CD4-positive, alpha-beta memory T cell (primary cell): ENCODE results near the gene HECTD3. TPM values are rescaled to one million over a fixed set of nuclear protein-coding genes. Genes with fewer than 3 reads are reported as not detected.
A peak's percentile ranks its signal among the peaks of the same experiment; 100 is the strongest.

ENCODE experiments used
- CTCF ChIA-PET: fragments of 350-600 bp; sonication (Branson Sonifier 250); formaldehyde crosslinking; loops from one replicate; lab custom pipeline; 2021; ENCODE audit warnings: inconsistent platforms; ENCODE audit not compliant: partially characterized antibody; lab: Charles Lee
- POLR2A ChIA-PET: fragments of 350-600 bp; sonication (Branson Sonifier 250); formaldehyde crosslinking; loops from one replicate; lab custom pipeline; 2021; ENCODE audit not compliant: partially characterized antibody; lab: Charles Lee
- DNase-seq, 5 donors: peaks; one replicate each; pipeline versions ENCODE4 v3.0.0 to v3.0.0-alpha.2; 2020 to 2022; ENCODE audit warnings: mixed read lengths in 1 of 5
- H3K27ac ChIP-seq: one replicate; pipeline ENCODE4 v1.7.0; 2013; ENCODE audit warnings: low read depth, low read length
- H3K27me3 ChIP-seq: 2 replicates; pipeline ENCODE4 v1.7.0; 2013; ENCODE audit warnings: mild to moderate bottlenecking, low read length, moderate library complexity; ENCODE audit not compliant: insufficient read depth
- H3K36me3 ChIP-seq: 2 replicates; pipeline ENCODE4 v1.7.0; 2013; ENCODE audit warnings: mild to moderate bottlenecking, low read length, moderate library complexity; ENCODE audit not compliant: insufficient read depth
- H3K4me1 ChIP-seq: 2 replicates; pipeline ENCODE4 v1.7.0; 2013; ENCODE audit warnings: mild to moderate bottlenecking, low read length, moderate library complexity; ENCODE audit not compliant: insufficient read depth
- H3K4me3 ChIP-seq, 2 donors: one replicate each; pipeline ENCODE4 v1.7.0; 2013; ENCODE audit warnings: low read length in 2 of 2, mild to moderate bottlenecking in 1 of 2
- H3K9me3 ChIP-seq, 2 donors: one replicate each; pipeline ENCODE4 v1.7.0; 2013; ENCODE audit warnings: low read length in 2 of 2, control low read depth in 1 of 2; ENCODE audit not compliant: control insufficient read depth in 1 of 2
- H3K27ac Mint-ChIP-seq, 7 donors: one replicate each; pipeline ENCODE4 v1.8.0; 2020 to 2021; ENCODE audit warnings: mixed read lengths in 7 of 7, mild to moderate bottlenecking in 6 of 7, inconsistent platforms in 3 of 7, moderate library complexity in 3 of 7
- H3K27me3 Mint-ChIP-seq, 2 donors: one replicate each; pipeline ENCODE4 v1.8.0; 2020 to 2021; ENCODE audit warnings: mixed read lengths in 2 of 2
- H3K36me3 Mint-ChIP-seq, 2 donors: one replicate each; pipeline ENCODE4 v1.8.0; 2020 to 2021; ENCODE audit warnings: mixed read lengths in 2 of 2, inconsistent platforms in 1 of 2, mild to moderate bottlenecking in 1 of 2
- H3K4me1 Mint-ChIP-seq, 4 donors: one replicate each; pipeline ENCODE4 v1.8.0; 2020 to 2021; ENCODE audit warnings: mixed read lengths in 4 of 4, mild to moderate bottlenecking in 1 of 4
- H3K4me3 Mint-ChIP-seq, 8 donors: one replicate each; pipeline ENCODE4 v1.8.0; 2020 to 2021; ENCODE audit warnings: mixed read lengths in 8 of 8, mild to moderate bottlenecking in 7 of 8, moderate library complexity in 6 of 8, inconsistent platforms in 3 of 8
- H3K9me3 Mint-ChIP-seq, 8 donors: one replicate each; pipeline ENCODE4 v1.8.0; 2020 to 2021; ENCODE audit warnings: mixed read lengths in 8 of 8, mild to moderate bottlenecking in 5 of 8, inconsistent platforms in 3 of 8, moderate library complexity in 1 of 8
- intact Hi-C: fragments of 100-400 bp; cut with micrococcal nuclease; formaldehyde crosslinking; loops from one replicate; pipeline ENCODE4 v1.15.1; 2023
- polyA plus RNA-seq, 2 donors: library from polyadenylated mRNA; unstranded; fragments of 300-500 nt; fragmentation: Illumina TruSeq; gene quantifications; one replicate each; pipeline ENCODE4 v1.2.3, GENCODE V29; 2021
- total RNA-seq, 2 experiments: library from RNA; stranded (reverse); gene quantifications; one replicate each; pipeline ENCODE4 v1.2.3, GENCODE V29; 2021

HECTD3 gene
- total and polyA plus RNA-seq, 4 experiments from 2014 or later = 15.6 to 61.3 (median 44.0) TPM

DNA sequence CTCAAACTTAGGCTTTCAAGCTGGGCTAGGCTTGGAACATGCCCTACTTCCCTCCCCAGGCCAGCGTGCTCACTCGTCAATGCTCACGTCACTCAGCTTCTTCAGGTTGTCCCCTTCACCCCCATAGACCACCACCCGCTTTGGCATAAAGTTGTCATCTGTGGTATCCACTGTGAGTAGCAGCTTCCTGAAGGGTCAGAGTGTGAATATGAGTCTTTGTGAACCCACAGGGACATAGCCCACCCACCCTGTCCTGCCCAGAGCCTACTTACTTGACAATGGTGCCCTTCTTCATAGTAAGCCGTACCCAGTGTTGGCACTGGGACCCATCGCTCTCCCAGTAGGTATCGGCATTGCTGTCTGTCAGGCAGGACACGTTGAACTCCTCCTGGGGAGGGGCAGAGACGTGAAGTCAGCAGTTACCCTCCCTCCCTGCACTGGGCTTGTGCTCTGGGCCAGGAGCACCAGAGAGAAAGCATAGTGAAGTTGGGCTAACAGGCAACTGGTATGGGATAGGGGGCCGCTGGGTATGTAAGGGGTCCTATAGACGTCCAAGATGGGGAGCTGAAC, 1.7 kb downstream of the HECTD3 start:
- POLR2A ChIA-PET = interaction anchor here (0.7 to 8.4 kb wide), 6 partner anchors 22 to 482 kb away, joined by 3 to 158 read pairs (median 40); partner anchors contain the start of genes BTBD19, EIF2B3, MUTYH and RNU5D-1
- H3K4me3 ChIP-seq = peak overlapping the region in 1 of 2 donors; percentile 86
- DNase-seq = no peak
- Mint-ChIP-seq H3K4me1 (peaks cover 28 to 59% (median 44%) of the 10 kb centered on the region in 4 donors), H3K27me3 (no peaks in the 10 kb centered on the region), H3K27ac (peak overlapping the region in 6 of 7 donors; percentile 77 to 86 (median 78)), H3K4me3 (peak overlapping the region; percentile 70 to 90 (median 86)), H3K36me3 (peaks cover 37 to 71% of the 10 kb centered on the region in 2 donors), H3K9me3 (no peaks in the 10 kb centered on the region)
- H3K36me3 ChIP-seq = peaks cover 49% of the 10 kb centered on the region
- no peaks in the 10 kb centered on the region for H3K9me3 ChIP-seq
- H3K27ac ChIP-seq = peak overlapping the region; percentile 71
- intact Hi-C loops = no loop called here
- CTCF ChIA-PET = interaction anchor here (0.7 to 13.1 kb wide), 5 partner anchors 23 to 483 kb away, joined by 4 to 388 read pairs (median 24); partner anchors contain the start of genes PLK3, RNU5D-1 and TESK2
- peaks cover 40% of the 10 kb centered on the region for H3K4me1 ChIP-seq
- H3K27me3 ChIP-seq = no peaks in the 10 kb centered on the region

DNA sequence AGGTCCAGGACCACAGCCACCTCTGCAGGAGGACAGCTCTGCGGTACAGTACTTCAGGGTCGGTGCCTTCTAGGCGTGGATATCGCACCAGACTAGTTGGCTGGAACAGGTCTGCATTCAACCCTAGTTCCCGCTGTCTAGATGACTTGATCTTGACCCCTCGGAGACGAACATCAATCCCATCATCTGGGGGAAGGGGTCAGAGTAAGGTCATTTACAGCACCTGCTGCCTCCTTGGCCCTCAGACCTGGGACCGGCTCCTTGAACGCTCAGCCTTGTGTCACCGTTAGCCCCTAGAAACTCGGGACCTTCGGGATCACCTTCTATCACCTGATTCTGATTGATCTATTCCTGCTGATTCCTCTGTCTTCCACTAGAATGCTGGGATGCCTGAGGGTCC, 2.6 kb downstream of the HECTD3 start:
- Mint-ChIP-seq H3K4me1 (peaks cover 25 to 52% (median 38%) of the 10 kb centered on the region in 4 donors), H3K27me3 (no peaks in the 10 kb centered on the region), H3K27ac (peak overlapping the region in 5 of 7 donors; percentile 42 to 80 (median 60)), H3K36me3 (peaks cover 37 to 77% of the 10 kb centered on the region in 2 donors), H3K4me3 (peak overlapping the region in 2 of 8 donors; percentile 7 to 46), H3K9me3 (peaks cover 0 to 1% (median 0%) of the 10 kb centered on the region in 8 donors)
- DNase-seq = no peak
- Histone ChIP-seq H3K36me3 (peaks cover 57% of the 10 kb centered on the region), H3K9me3 (no peaks in the 10 kb centered on the region), H3K4me1 (peaks cover 40% of the 10 kb centered on the region), H3K27ac (no peak overlapping the region), H3K4me3 (no peak overlapping the region), H3K27me3 (no peaks in the 10 kb centered on the region)
- ChIA-PET POLR2A (no interaction called here), CTCF (interaction anchor here (0.6 to 13.1 kb wide), 3 partner anchors 9 to 291 kb away, joined by 3 to 388 read pairs (median 5); no protein-coding TSS in a partner anchor)
- intact Hi-C loops = no loop called here

DNA sequence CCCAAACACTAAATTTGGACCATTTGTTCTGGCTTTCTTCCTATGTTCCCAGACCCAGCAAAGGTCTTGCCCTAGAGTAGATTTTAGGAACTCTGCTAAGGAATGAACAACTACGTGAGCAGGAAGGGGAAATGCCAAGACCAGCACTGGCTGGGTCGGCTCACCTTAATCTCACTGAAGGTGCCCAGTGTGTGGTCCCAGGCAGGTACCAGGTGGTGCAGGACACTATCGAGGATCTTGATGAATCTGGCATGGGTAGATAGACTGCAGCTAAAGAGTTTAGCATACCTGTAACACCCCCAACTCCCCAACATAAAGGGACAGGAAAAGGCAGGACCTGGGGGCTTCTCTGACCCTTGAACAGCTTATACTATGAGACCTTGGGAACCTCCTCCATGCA, 3.0 kb downstream of the HECTD3 start:
- CTCF ChIA-PET = interaction anchor here (0.6 to 1.7 kb wide), 2 partner anchors 9 to 25 kb away, joined by 3 to 5 read pairs; no protein-coding TSS in a partner anchor
- H3K4me3 ChIP-seq = no peak overlapping the region
- peaks cover 35% of the 10 kb centered on the region for H3K4me1 ChIP-seq
- H3K4me3 Mint-ChIP-seq = peak overlapping the region in 1 of 8 donors; percentile 12
- peaks cover 0 to 1% (median 0%) of the 10 kb centered on the region in 8 donors for H3K9me3 Mint-ChIP-seq
- H3K27me3 Mint-ChIP-seq = no peaks in the 10 kb centered on the region
- POLR2A ChIA-PET = no interaction called here
- no peak for DNase-seq
- H3K27me3 ChIP-seq = no peaks in the 10 kb centered on the region
- peaks cover 61% of the 10 kb centered on the region for H3K36me3 ChIP-seq
- no peak overlapping the region for H3K27ac ChIP-seq
- peaks cover 23 to 49% (median 35%) of the 10 kb centered on the region in 4 donors for H3K4me1 Mint-ChIP-seq
- peak overlapping the region in 3 of 7 donors; percentile 9 to 80 (median 48) for H3K27ac Mint-ChIP-seq
- intact Hi-C loops = no loop called here
- no peaks in the 10 kb centered on the region for H3K9me3 ChIP-seq
- H3K36me3 Mint-ChIP-seq = peaks cover 40 to 81% of the 10 kb centered on the region in 2 donors

DNA sequence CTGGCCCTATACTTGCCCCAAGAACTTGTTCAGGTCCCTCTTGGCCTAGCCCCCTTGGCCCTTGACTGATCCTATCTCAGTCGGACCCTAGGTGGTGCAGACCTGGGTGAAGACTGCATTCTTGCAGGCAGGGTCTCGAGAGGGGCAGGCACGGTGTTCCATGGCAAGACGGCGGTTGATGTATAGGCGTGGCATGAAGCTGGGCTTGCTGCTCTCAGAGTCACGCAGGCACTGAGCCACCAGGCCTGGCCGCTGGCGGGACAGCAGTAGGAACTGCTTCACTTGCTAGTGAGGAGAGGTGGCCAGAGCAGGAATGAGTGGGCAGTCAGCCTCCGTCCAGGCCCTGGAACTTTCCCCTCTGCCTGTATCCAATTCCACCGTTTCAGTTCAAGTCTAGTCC, 3.8 kb downstream of the HECTD3 start:
- Mint-ChIP-seq H3K36me3 (peaks cover 47 to 87% of the 10 kb centered on the region in 2 donors), H3K27ac (peak overlapping the region in 1 of 7 donors; percentile 52), H3K4me3 (peak overlapping the region in 1 of 8 donors; percentile 14), H3K4me1 (peaks cover 22 to 41% (median 29%) of the 10 kb centered on the region in 4 donors), H3K27me3 (no peaks in the 10 kb centered on the region), H3K9me3 (peaks cover 0 to 1% (median 0%) of the 10 kb centered on the region in 8 donors)
- no peak overlapping the region for H3K4me3 ChIP-seq
- ChIA-PET CTCF (interaction anchor here (1.2 to 1.7 kb wide), 2 partner anchors 10 to 11 kb away, joined by 3 to 5 read pairs; no protein-coding TSS in a partner anchor), POLR2A (no interaction called here)
- no peak for DNase-seq
- no peak overlapping the region for H3K27ac ChIP-seq
- H3K27me3 ChIP-seq = no peaks in the 10 kb centered on the region
- H3K4me1 ChIP-seq = peaks cover 28% of the 10 kb centered on the region
- peaks cover 68% of the 10 kb centered on the region for H3K36me3 ChIP-seq
- intact Hi-C loops = no loop called here
- no peaks in the 10 kb centered on the region for H3K9me3 ChIP-seq

DNA sequence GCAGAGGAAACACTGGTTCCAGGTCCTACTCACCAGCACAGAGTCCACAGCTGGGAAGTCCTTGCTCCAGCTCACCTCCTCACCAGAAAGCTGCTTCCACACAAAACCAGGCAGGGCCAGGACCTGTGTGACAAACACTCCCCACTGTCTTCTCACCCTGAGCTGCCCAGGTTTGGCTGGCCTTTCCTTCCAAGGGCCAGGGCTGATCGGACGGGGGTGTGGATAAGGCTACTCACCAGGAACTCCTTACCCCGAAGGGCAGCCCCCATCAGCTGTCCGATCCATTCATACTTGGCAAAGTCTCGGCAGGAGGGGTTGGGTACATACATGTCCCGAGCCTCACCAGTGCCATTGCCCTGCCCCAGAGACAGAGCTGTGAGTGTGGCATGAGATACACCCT, 5.4 kb downstream of the HECTD3 start:
- H3K27ac ChIP-seq = no peak overlapping the region
- H3K36me3 ChIP-seq = peaks cover 70% of the 10 kb centered on the region
- no peaks in the 10 kb centered on the region for H3K9me3 ChIP-seq
- intact Hi-C loops = no loop called here
- POLR2A ChIA-PET = no interaction called here
- Mint-ChIP-seq H3K4me1 (peaks cover 14 to 31% (median 21%) of the 10 kb centered on the region in 4 donors), H3K27me3 (no peaks in the 10 kb centered on the region), H3K36me3 (peaks cover 47 to 88% of the 10 kb centered on the region in 2 donors), H3K27ac (no peak overlapping the region), H3K4me3 (no peak overlapping the region), H3K9me3 (peaks cover 0 to 1% (median 0%) of the 10 kb centered on the region in 8 donors)
- no peak overlapping the region for H3K4me3 ChIP-seq
- H3K27me3 ChIP-seq = no peaks in the 10 kb centered on the region
- peaks cover 17% of the 10 kb centered on the region for H3K4me1 ChIP-seq
- DNase-seq = no peak
- CTCF ChIA-PET = interaction anchor here (1.1 to 2.2 kb wide), 3 partner anchors 9 to 15 kb away, joined by 3 to 5 read pairs (median 3); no protein-coding TSS in a partner anchor

DNA sequence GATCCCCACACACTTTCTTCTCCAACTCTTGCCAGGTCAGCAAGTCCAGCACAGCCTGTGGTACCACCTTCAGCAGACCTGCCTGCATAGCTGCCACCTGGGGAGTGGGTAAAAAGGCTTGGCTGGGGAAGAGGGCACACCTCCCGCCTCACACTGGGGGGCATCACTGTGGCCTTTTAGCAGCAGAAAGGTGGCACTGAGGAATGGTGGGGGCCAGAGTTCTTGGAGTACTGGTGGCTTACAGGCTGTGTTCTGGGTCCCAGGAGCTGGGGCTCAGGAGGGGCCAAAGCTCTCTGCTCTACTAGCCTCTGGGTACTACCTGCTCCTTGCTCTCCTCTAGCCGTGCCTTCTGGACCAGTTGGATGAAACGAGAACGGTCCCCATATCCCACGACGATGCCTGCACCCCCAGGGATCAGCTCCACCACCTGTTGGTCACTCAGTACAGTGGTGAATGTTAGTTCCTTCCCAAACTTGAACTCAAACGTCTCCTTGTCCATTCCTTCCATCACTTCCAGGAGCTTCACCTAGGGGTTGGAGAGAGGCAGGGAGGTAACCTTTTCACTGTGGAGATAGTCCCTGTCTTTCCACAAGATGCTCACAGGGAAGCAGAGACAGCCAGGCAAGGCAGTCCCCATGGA, 6.7 kb downstream of the HECTD3 start:
- Mint-ChIP-seq H3K36me3 (peaks cover 47 to 78% of the 10 kb centered on the region in 2 donors), H3K27ac (peak overlapping the region in 1 of 7 donors; percentile 43), H3K9me3 (peaks cover 0 to 1% (median 0%) of the 10 kb centered on the region in 8 donors), H3K4me3 (no peak overlapping the region), H3K4me1 (peaks cover 6 to 24% (median 13%) of the 10 kb centered on the region in 4 donors), H3K27me3 (no peaks in the 10 kb centered on the region)
- CTCF ChIA-PET = interaction anchor here (1.1 to 2.2 kb wide), 3 partner anchors 10 to 14 kb away, joined by 3 to 5 read pairs (median 3); no protein-coding TSS in a partner anchor
- no peak for DNase-seq
- Histone ChIP-seq H3K4me3 (no peak overlapping the region), H3K27me3 (no peaks in the 10 kb centered on the region), H3K36me3 (peaks cover 68% of the 10 kb centered on the region), H3K27ac (no peak overlapping the region), H3K9me3 (no peaks in the 10 kb centered on the region), H3K4me1 (peaks cover 6% of the 10 kb centered on the region)
- intact Hi-C loops = no loop called here
- POLR2A ChIA-PET = interaction anchor here (0.6 to 2.2 kb wide), 2 partner anchors 7 to 17 kb away, joined by 3 to 8 read pairs; partner anchors contain the start of genes HECTD3 and UROD
